SK-N-MC (cell line): ENCODE data around the gene RNF183.

Experiments
- DNase-seq: peaks from one replicate; pipeline ENCODE4 v3.0.0-alpha.2; 2011; ENCODE audit warnings: low read depth, low spot score
- H3K27ac ChIP-seq: fragments of 200-600 bp; sonication (generic); 2 replicates; pipeline ENCODE4 v1.5.1; 2016; ENCODE audit warnings: mixed run types
- H3K36me3 ChIP-seq: fragments of 200-600 bp; sonication (generic); 2 replicates; pipeline ENCODE4 v1.6.1; 2017; ENCODE audit warnings: antibody characterized with exemption, low read length, mixed read lengths; ENCODE audit not compliant: insufficient read depth
- H3K4me3 ChIP-seq: fragments of 200-600 bp; sonication (generic); 2 replicates; pipeline ENCODE4 v1.5.1; 2016
- H3K9ac ChIP-seq: fragments of 200-600 bp; sonication (generic); 2 replicates; pipeline ENCODE4 v1.8.0; 2017; ENCODE audit warnings: mixed run types, mixed read lengths; ENCODE audit not compliant: insufficient read length
- H3K9me3 ChIP-seq: fragments of 200-600 bp; sonication (generic); 2 replicates; pipeline ENCODE4 v1.6.1; 2017; ENCODE audit warnings: low read depth, mild to moderate bottlenecking, antibody characterized with exemption, low read length, moderate library complexity, mixed read lengths
- EZH2 ChIP-seq: fragments of 200-600 bp; sonication (generic); IDR thresholded peaks from one replicate; pipeline ENCODE4 v1.6.1; 2017; ENCODE audit warnings: antibody characterized with exemption
- FOXP2 ChIP-seq: optimal IDR thresholded peaks from 2 replicates; pipeline ENCODE3; 2011; ENCODE audit warnings: mild to moderate bottlenecking, moderate library complexity; ENCODE audit not compliant: insufficient read depth; ENCODE audit errors: extremely low read length, control extremely low read depth
- POLR2AphosphoS5 ChIP-seq: IDR thresholded peaks from 2 replicates; pipeline ENCODE4 v1.6.1; 2012; ENCODE audit warnings: mild to moderate bottlenecking, low read depth, low read length, borderline replicate concordance

Gene RNF183

GRCh38 chr9:113269355-113269754 lies 33.8 kb downstream of the RNF183 start:
- no peak for TF ChIP-seq POLR2AphosphoS5
- no peak for TF ChIP-seq EZH2
- TF ChIP-seq FOXP2: no peak
- Histone ChIP-seq H3K9ac (no peak overlapping the region), H3K4me3 (no peak overlapping the region), H3K27ac (no peak overlapping the region), H3K36me3 (peaks cover 41% of the 10 kb centered on the region), H3K9me3 (no peaks in the 10 kb centered on the region)
- DNase-seq: no peak

GRCh38 chr9:113267911-113268566 lies 35.1 kb downstream of the RNF183 start:
- TF ChIP-seq FOXP2 (no peak), POLR2AphosphoS5 (no peak), EZH2 (no peak)
- no peak for DNase-seq
- Histone ChIP-seq H3K9ac (no peak overlapping the region), H3K9me3 (no peaks in the 10 kb centered on the region), H3K36me3 (peaks cover 41% of the 10 kb centered on the region), H3K4me3 (no peak overlapping the region), H3K27ac (no peak overlapping the region)

- Histone ChIP-seq H3K9ac (no peak overlapping the region), H3K4me3 (no peak overlapping the region), H3K36me3 (peaks cover 29% of the 10 kb centered on the region), H3K27ac (no peak overlapping the region), H3K9me3 (no peaks in the 10 kb centered on the region)
- no peak for DNase-seq
- TF ChIP-seq EZH2 (no peak), POLR2AphosphoS5 (no peak), FOXP2 (no peak)
Measured at GRCh38 chr9:113266174-113266573, 37.0 kb downstream of the RNF183 start.

- H3K9me3 ChIP-seq: no peaks in the 10 kb centered on the region
- TF ChIP-seq POLR2AphosphoS5: no peak
- TF ChIP-seq EZH2: no peak
- TF ChIP-seq FOXP2: no peak
- peaks cover 25% of the 10 kb centered on the region; the same call in 1 of the 2 replicates for H3K36me3 ChIP-seq
- no peak for DNase-seq
- H3K4me3 ChIP-seq: no peak overlapping the region
- no peak overlapping the region for H3K9ac ChIP-seq
- H3K27ac ChIP-seq: no peak overlapping the region
Measured at GRCh38 chr9:113261917-113262671, 41.1 kb downstream of the RNF183 start.

GRCh38 chr9:113258282-113258681 lies 44.9 kb downstream of the RNF183 start:
- no peak for DNase-seq
- H3K9me3 ChIP-seq: no peaks in the 10 kb centered on the region
- peaks cover 21% of the 10 kb centered on the region; the same call in 1 of the 2 replicates for H3K36me3 ChIP-seq
- no peak overlapping the region for H3K9ac ChIP-seq
- TF ChIP-seq EZH2: no peak
- no peak for TF ChIP-seq POLR2AphosphoS5
- no peak for TF ChIP-seq FOXP2
- H3K4me3 ChIP-seq: no peak overlapping the region
- H3K27ac ChIP-seq: no peak overlapping the region

GRCh38 chr9:113257863-113258262 lies 45.3 kb downstream of the RNF183 start:
- Histone ChIP-seq H3K27ac (no peak overlapping the region), H3K9ac (no peak overlapping the region), H3K36me3 (peaks cover 21% of the 10 kb centered on the region; the same call in 1 of the 2 replicates), H3K4me3 (no peak overlapping the region), H3K9me3 (no peaks in the 10 kb centered on the region)
- DNase-seq: no peak
- TF ChIP-seq POLR2AphosphoS5 (no peak), FOXP2 (no peak), EZH2 (no peak)

- H3K27ac ChIP-seq: no peak overlapping the region
- no peak for DNase-seq
- peaks cover 11% of the 10 kb centered on the region; the same call in 1 of the 2 replicates for H3K36me3 ChIP-seq
- H3K9me3 ChIP-seq: no peaks in the 10 kb centered on the region
- TF ChIP-seq EZH2: no peak
- no peak for TF ChIP-seq FOXP2
- TF ChIP-seq POLR2AphosphoS5: no peak
- H3K9ac ChIP-seq: no peak overlapping the region
- H3K4me3 ChIP-seq: no peak overlapping the region
Measured at GRCh38 chr9:113255438-113255837, 47.7 kb downstream of the RNF183 start.

- Histone ChIP-seq H3K9me3 (no peaks in the 10 kb centered on the region), H3K36me3 (peaks cover 7% of the 10 kb centered on the region; the same call in 1 of the 2 replicates), H3K4me3 (no peak overlapping the region), H3K27ac (no peak overlapping the region), H3K9ac (no peak overlapping the region)
- no peak for DNase-seq
- TF ChIP-seq FOXP2: no peak
Measured at GRCh38 chr9:113254991-113255390, 48.2 kb downstream of the RNF183 start.
